H9 (cell line): ENCODE results near the gene MED22. TPM values are rescaled to one million over a fixed set of nuclear protein-coding genes. Genes with fewer than 3 reads are reported as not detected.

Source experiments
- DNase-seq: peaks from one replicate; pipeline ENCODE4 v3.0.0-alpha.2; 2017
- H2AFZ ChIP-seq: one replicate; pipeline ENCODE4 v1.6.1; 2013; ENCODE audit warnings: mild to moderate bottlenecking, low read length, control low read depth, moderate library complexity
- H2AK5ac ChIP-seq: 2 replicates; pipeline ENCODE4 v1.6.1; 2013; ENCODE audit warnings: low read length, control low read depth, mixed read lengths; ENCODE audit not compliant: insufficient read length
- H2BK120ac ChIP-seq: one replicate; pipeline ENCODE4 v1.6.1; 2013; ENCODE audit warnings: low read depth, mild to moderate bottlenecking, low read length, control low read depth, inconsistent platforms; ENCODE audit not compliant: poor library complexity, severe bottlenecking
- H2BK12ac ChIP-seq: 2 replicates; pipeline ENCODE4 v1.6.1; 2013; ENCODE audit warnings: low read length, control low read depth, mixed read lengths, low read depth; ENCODE audit not compliant: insufficient read length
- H2BK15ac ChIP-seq: 2 replicates; pipeline ENCODE4 v1.6.1; 2013; ENCODE audit warnings: low read depth, low read length, control low read depth
- H2BK20ac ChIP-seq: one replicate; pipeline ENCODE4 v1.6.1; 2013; ENCODE audit warnings: low read depth, mild to moderate bottlenecking, low read length, control low read depth, inconsistent platforms; ENCODE audit not compliant: poor library complexity, severe bottlenecking
- H2BK5ac ChIP-seq: 2 replicates; pipeline ENCODE4 v1.6.1; 2013; ENCODE audit warnings: low read length, control low read depth, mixed read lengths; ENCODE audit not compliant: insufficient read length
- H3K14ac ChIP-seq: 2 replicates; pipeline ENCODE4 v1.6.1; 2013; ENCODE audit warnings: low read length, control low read depth; ENCODE audit not compliant: insufficient read depth
- H3K18ac ChIP-seq: 2 replicates; pipeline ENCODE4 v1.6.1; 2013; ENCODE audit warnings: low read depth, mild to moderate bottlenecking, mixed read lengths, low read length, control low read depth; ENCODE audit not compliant: insufficient read length
- H3K23ac ChIP-seq: 2 replicates; pipeline ENCODE4 v1.6.1; 2013; ENCODE audit warnings: low read length, control low read depth, mixed read lengths, low read depth; ENCODE audit not compliant: insufficient read length
- H3K23me2 ChIP-seq: 2 replicates; pipeline ENCODE4 v1.6.1; 2013; ENCODE audit warnings: low read depth, mild to moderate bottlenecking, mixed read lengths, low read length, control low read depth; ENCODE audit not compliant: insufficient read length, poor library complexity, severe bottlenecking
- H3K27ac ChIP-seq: 2 replicates; pipeline ENCODE4 v1.5.1; 2013; ENCODE audit warnings: low read length, control low read depth, mixed read lengths, low read depth; ENCODE audit not compliant: insufficient read length
- H3K27me3 ChIP-seq: 2 replicates; pipeline ENCODE4 v1.6.1; 2013; ENCODE audit warnings: low read length, control low read depth, inconsistent platforms; ENCODE audit not compliant: insufficient read depth
- H3K4ac ChIP-seq: 2 replicates; pipeline ENCODE4 v1.6.1; 2013; ENCODE audit warnings: low read depth, mild to moderate bottlenecking, control low read depth, inconsistent platforms, low read length, moderate library complexity
- H3K4me1 ChIP-seq: 2 replicates; pipeline ENCODE4 v1.6.1; 2013; ENCODE audit warnings: low read length, control low read depth, inconsistent platforms; ENCODE audit not compliant: insufficient read depth
- H3K4me2 ChIP-seq: 2 replicates; pipeline ENCODE4 v1.6.1; 2013; ENCODE audit warnings: low read length, control low read depth, mixed read lengths; ENCODE audit not compliant: insufficient read length, insufficient read depth
- H3K56ac ChIP-seq: 2 replicates; pipeline ENCODE4 v1.6.1; 2013; ENCODE audit warnings: low read depth, mild to moderate bottlenecking, mixed read lengths, low read length, control low read depth; ENCODE audit not compliant: insufficient read length
- H3K79me1 ChIP-seq: 2 replicates; pipeline ENCODE4 v1.6.1; 2013; ENCODE audit warnings: low read depth, mild to moderate bottlenecking, moderate library complexity, low read length, control low read depth, inconsistent platforms; ENCODE audit not compliant: insufficient read depth, poor library complexity, severe bottlenecking
- H3K79me2 ChIP-seq: 2 replicates; pipeline ENCODE4 v1.6.1; 2013; ENCODE audit warnings: low read length, control low read depth, inconsistent platforms; ENCODE audit not compliant: insufficient read depth
- H3K9ac ChIP-seq: 2 replicates; pipeline ENCODE4 v1.6.1; 2013; ENCODE audit warnings: low read length, control low read depth, mixed read lengths; ENCODE audit not compliant: insufficient read length; ENCODE audit errors: extremely low read depth
- H3K9me3 ChIP-seq: one replicate; pipeline ENCODE4 v1.6.1; 2013; ENCODE audit warnings: low read depth, low read length, inconsistent platforms; ENCODE audit not compliant: control insufficient read depth
- H3T11ph ChIP-seq: one replicate; pipeline ENCODE4 v1.6.1; 2013; ENCODE audit warnings: mild to moderate bottlenecking, low read length, control low read depth, inconsistent platforms
- H4K20me1 ChIP-seq: one replicate; pipeline ENCODE4 v1.6.1; 2013; ENCODE audit not compliant: control insufficient read depth, insufficient read length, insufficient read depth
- H4K5ac ChIP-seq: 2 replicates; pipeline ENCODE4 v1.6.1; 2013; ENCODE audit warnings: low read depth, mild to moderate bottlenecking, mixed read lengths, low read length, control low read depth; ENCODE audit not compliant: insufficient read length
- H4K8ac ChIP-seq: replicated peaks from 2 replicates; pipeline ENCODE4 v1.6.1; 2013; ENCODE audit warnings: low read length, control low read depth, mixed read lengths, low read depth; ENCODE audit not compliant: insufficient read length
- H4K91ac ChIP-seq: 2 replicates; pipeline ENCODE4 v1.6.1; 2013; ENCODE audit warnings: low read depth, mild to moderate bottlenecking, moderate library complexity, mixed read lengths, low read length, control low read depth; ENCODE audit not compliant: insufficient read length
- H3K27ac Mint-ChIP-seq, 3 experiments: 2 replicates in 2 of 3; 3 replicates in 1 of 3; pipeline ENCODE4 v1.8.0; 2020 to 2021; ENCODE audit warnings: mixed read lengths in 3 of 3, mild to moderate bottlenecking in 1 of 3, moderate library complexity in 1 of 3
- H3K27me3 Mint-ChIP-seq: 2 replicates; pipeline ENCODE4 v1.8.0; 2021; ENCODE audit warnings: low read depth, mild to moderate bottlenecking, moderate library complexity, mixed read lengths
- H3K36me3 Mint-ChIP-seq, 3 experiments: 2 replicates in 2 of 3; 3 replicates in 1 of 3; pipeline ENCODE4 v1.8.0; 2020 to 2021; ENCODE audit warnings: low read depth in 3 of 3, mixed read lengths in 3 of 3; ENCODE audit not compliant: insufficient read depth in 1 of 3
- H3K4me1 Mint-ChIP-seq, 2 experiments: 2 replicates each; pipeline ENCODE4 v1.8.0; 2020; ENCODE audit warnings: mixed read lengths in 2 of 2
- H3K4me3 Mint-ChIP-seq, 2 experiments: 2 replicates in 1 of 2; 3 replicates in 1 of 2; pipeline ENCODE4 v1.8.0; 2020 to 2021; ENCODE audit warnings: mild to moderate bottlenecking in 2 of 2, mixed read lengths in 2 of 2, moderate library complexity in 1 of 2
- H3K9me3 Mint-ChIP-seq, 2 experiments: 2 replicates in 1 of 2; 3 replicates in 1 of 2; pipeline ENCODE4 v1.8.0; 2020; ENCODE audit warnings: mild to moderate bottlenecking in 2 of 2, mixed read lengths in 2 of 2, moderate library complexity in 1 of 2
- WGBS: extraction: QIAGEN DNeasy Blood & Tissue Kit; methylation state at CpG from one replicate; pipeline ENCODE4 v1.1.7; 2013; ENCODE audit warnings: missing lambda C conversion rate, low lambda C conversion rate, mixed read lengths; ENCODE audit not compliant: insufficient read length; ENCODE audit errors: extremely low coverage; 5-methylcytosine and 5-hydroxymethylcytosine counted together
- total RNA-seq: library from RNA; stranded (reverse); gene quantifications from 2 replicates; pipeline ENCODE4 v1.2.1, GENCODE V29; 2021
- TF ChIP-seq, protein P1 (sequence below): fragments of 200-600 bp; sonication (generic); conservative IDR thresholded peaks from 3 replicates; pipeline ENCODE4 v1.8.0; 2021; ENCODE audit warnings: antibody characterized with exemption, mild to moderate bottlenecking

MED22 gene
- total RNA-seq, 1 experiment from 2014 or later: 60.1 TPM

DNA sequence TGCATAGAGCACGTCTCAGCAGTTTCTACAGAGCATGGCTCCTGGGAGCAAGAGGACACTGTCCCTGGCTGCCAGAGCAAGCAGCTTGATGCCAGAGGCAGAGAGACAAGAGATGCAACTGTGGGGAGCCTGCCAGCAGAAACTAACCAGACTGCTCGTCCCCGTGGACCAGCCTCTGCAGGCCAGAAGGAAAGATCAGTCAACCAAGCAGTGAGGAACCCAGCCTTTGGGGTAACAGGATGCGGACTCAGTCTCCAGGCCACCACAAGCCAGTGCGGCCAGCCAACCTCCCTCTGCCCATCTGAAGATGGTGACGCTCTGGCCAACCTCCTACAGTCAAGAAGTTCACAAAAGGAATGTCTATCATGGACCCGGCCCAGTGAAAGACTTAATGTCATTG is 24.2 kb upstream of the MED22 start:
- no peak overlapping the region for H3K23ac ChIP-seq
- Mint-ChIP-seq H3K27me3 (peaks cover 6% of the 10 kb centered on the region), H3K9me3 (peaks cover under 1% of the 10 kb centered on the region in 2 experiments; a peak in 2 of 5 replicates), H3K4me1 (peaks cover 11 to 13% of the 10 kb centered on the region in 2 experiments), H3K4me3 (no peak overlapping the region), H3K36me3 (peaks cover 19 to 59% (median 42%) of the 10 kb centered on the region in 3 experiments; a peak in 6 of 7 replicates), H3K27ac (no peak overlapping the region)
- no peak overlapping the region for H3K14ac ChIP-seq
- no peaks in the 10 kb centered on the region for H3K4me1 ChIP-seq
- no peaks in the 10 kb centered on the region for H4K20me1 ChIP-seq
- peaks cover 6% of the 10 kb centered on the region for H3K23me2 ChIP-seq
- no peak overlapping the region for H3K27ac ChIP-seq
- no peak overlapping the region for H2BK5ac ChIP-seq
- no peak overlapping the region for H4K5ac ChIP-seq
- no peak overlapping the region for H3K18ac ChIP-seq
- no peaks in the 10 kb centered on the region for H3K9me3 ChIP-seq
- no peak overlapping the region for H3K9ac ChIP-seq
- DNase-seq: no peak
- H2BK120ac ChIP-seq: no peak overlapping the region
- no peak overlapping the region for H4K91ac ChIP-seq
- no peak overlapping the region for H2BK15ac ChIP-seq
- H4K8ac ChIP-seq: no peak overlapping the region
- H2AK5ac ChIP-seq: no peak overlapping the region
- no peak overlapping the region for H3K56ac ChIP-seq
- H3K4ac ChIP-seq: no peak overlapping the region
- no peak overlapping the region for H2BK20ac ChIP-seq
- H3K79me1 ChIP-seq: peaks cover 30% of the 10 kb centered on the region
- peaks cover 62% of the 10 kb centered on the region; the same call in 1 of the 2 replicates for H3K79me2 ChIP-seq
- H3K4me2 ChIP-seq: no peak overlapping the region
- H3T11ph ChIP-seq: no peak overlapping the region
- H2AFZ ChIP-seq: no peak overlapping the region
- no CpG with 5 or more reads among the region's 7 CpGs for WGBS
- TF ChIP-seq, protein P1, sequence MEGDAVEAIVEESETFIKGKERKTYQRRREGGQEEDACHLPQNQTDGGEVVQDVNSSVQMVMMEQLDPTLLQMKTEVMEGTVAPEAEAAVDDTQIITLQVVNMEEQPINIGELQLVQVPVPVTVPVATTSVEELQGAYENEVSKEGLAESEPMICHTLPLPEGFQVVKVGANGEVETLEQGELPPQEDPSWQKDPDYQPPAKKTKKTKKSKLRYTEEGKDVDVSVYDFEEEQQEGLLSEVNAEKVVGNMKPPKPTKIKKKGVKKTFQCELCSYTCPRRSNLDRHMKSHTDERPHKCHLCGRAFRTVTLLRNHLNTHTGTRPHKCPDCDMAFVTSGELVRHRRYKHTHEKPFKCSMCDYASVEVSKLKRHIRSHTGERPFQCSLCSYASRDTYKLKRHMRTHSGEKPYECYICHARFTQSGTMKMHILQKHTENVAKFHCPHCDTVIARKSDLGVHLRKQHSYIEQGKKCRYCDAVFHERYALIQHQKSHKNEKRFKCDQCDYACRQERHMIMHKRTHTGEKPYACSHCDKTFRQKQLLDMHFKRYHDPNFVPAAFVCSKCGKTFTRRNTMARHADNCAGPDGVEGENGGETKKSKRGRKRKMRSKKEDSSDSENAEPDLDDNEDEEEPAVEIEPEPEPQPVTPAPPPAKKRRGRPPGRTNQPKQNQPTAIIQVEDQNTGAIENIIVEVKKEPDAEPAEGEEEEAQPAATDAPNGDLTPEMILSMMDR: no peak
- no peaks in the 10 kb centered on the region for H3K27me3 ChIP-seq
- H2BK12ac ChIP-seq: no peak overlapping the region
